PC-9 (cell line): ENCODE results near the gene ADGRB3. TPM values are rescaled to one million over a fixed set of nuclear protein-coding genes. Genes with fewer than 3 reads are reported as not detected.

Experiments used
- BruUV-seq: library from RNA; stranded (reverse); fragments of 400-500 nt; replicated peaks from 2 replicates; lab custom pipeline; 2021; lab: Mats Ljungman, UMichigan
- CTCF ChIA-PET: fragments of 300-600 bp; sonication (Branson Sonifier 250); formaldehyde crosslinking; loops from one replicate; lab custom pipeline; 2022; ENCODE audit warnings: antibody characterized with exemption; lab: Charles Lee
- POLR2A ChIA-PET: fragments of 300-600 bp; sonication (Branson Sonifier 250); formaldehyde crosslinking; loops from one replicate; lab custom pipeline; 2022; ENCODE audit warnings: antibody characterized with exemption; ENCODE audit not compliant: unreplicated experiment; lab: Charles Lee
- DNase-seq, 2 experiments: peaks; one replicate each; pipeline versions ENCODE4 v3.0.0 to v3.0.0-alpha.2; 2015 to 2022; ENCODE audit warnings: mixed read lengths in 1 of 2
- H2AFZ ChIP-seq: fragments of 200-600 bp; sonication (generic); 2 replicates; pipeline ENCODE4 v1.8.1; 2017; ENCODE audit warnings: antibody characterized with exemption
- H3F3A ChIP-seq: fragments of 200-600 bp; sonication (generic); 2 replicates; pipeline ENCODE4 v1.8.1; 2017; ENCODE audit warnings: antibody characterized with exemption, mild to moderate bottlenecking, low read depth; ENCODE audit not compliant: insufficient read depth
- H3K27ac ChIP-seq: fragments of 200-600 bp; sonication (generic); 2 replicates; pipeline ENCODE4 v1.6.1; 2016; ENCODE audit warnings: mixed run types
- H3K27me3 ChIP-seq: fragments of 200-600 bp; sonication (generic); 2 replicates; pipeline ENCODE4 v1.6.1; 2016; ENCODE audit warnings: low read depth, mixed run types; ENCODE audit not compliant: insufficient read depth
- H3K36me3 ChIP-seq: fragments of 200-600 bp; sonication (generic); 2 replicates; pipeline ENCODE4 v1.6.1; 2016; ENCODE audit warnings: low read depth, mixed run types
- H3K4me1 ChIP-seq: fragments of 200-600 bp; sonication (generic); replicated peaks from 2 replicates; pipeline ENCODE4 v1.6.1; 2016; ENCODE audit warnings: mixed run types; ENCODE audit not compliant: insufficient read depth
- H3K4me2 ChIP-seq: fragments of 200-600 bp; sonication (generic); 2 replicates; pipeline ENCODE4 v1.6.1; 2017; ENCODE audit warnings: mixed run types
- H3K4me3 ChIP-seq: fragments of 200-600 bp; sonication (generic); 2 replicates; pipeline ENCODE4 v1.6.1; 2016; ENCODE audit warnings: mixed run types
- H3K79me2 ChIP-seq: fragments of 200-600 bp; sonication (generic); 2 replicates; pipeline ENCODE4 v1.6.1; 2017; ENCODE audit warnings: low read depth, mixed run types
- H3K9me2 ChIP-seq: fragments of 200-600 bp; sonication (generic); 2 replicates; pipeline ENCODE4 v1.8.1; 2017; ENCODE audit warnings: mild to moderate bottlenecking; ENCODE audit not compliant: insufficient read depth
- H3K9me3 ChIP-seq: fragments of 200-600 bp; sonication (generic); 2 replicates; pipeline ENCODE4 v1.8.1; 2016; ENCODE audit warnings: low read depth; ENCODE audit not compliant: insufficient read depth
- H4K20me1 ChIP-seq: fragments of 200-600 bp; sonication (generic); 2 replicates; pipeline ENCODE4 v1.8.1; 2017; ENCODE audit not compliant: insufficient read depth
- EZH2 ChIP-seq: fragments of 200-600 bp; sonication (generic); IDR thresholded peaks from 2 replicates; pipeline ENCODE4 v1.8.0; 2017; ENCODE audit warnings: antibody characterized with exemption, low read depth
- intact Hi-C: fragments of 100-400 bp; cut with micrococcal nuclease; formaldehyde crosslinking; loops from one replicate; pipeline ENCODE4 v1.10.0; 2022; ENCODE audit not compliant: unreplicated experiment
- total RNA-seq: library from RNA; stranded (reverse); gene quantifications from 2 replicates; pipeline ENCODE4 v1.2.3, GENCODE V29; 2021
- TF ChIP-seq, protein P1 (sequence below): fragments of 200-600 bp; sonication (generic); conservative IDR thresholded peaks from 2 replicates; pipeline ENCODE4 v1.6.1; 2017; ENCODE audit warnings: mixed run types, antibody characterized with exemption, mild to moderate bottlenecking, moderate library complexity

The ADGRB3 gene
- total RNA-seq, 1 experiment from 2014 or later, result not detected

DNA sequence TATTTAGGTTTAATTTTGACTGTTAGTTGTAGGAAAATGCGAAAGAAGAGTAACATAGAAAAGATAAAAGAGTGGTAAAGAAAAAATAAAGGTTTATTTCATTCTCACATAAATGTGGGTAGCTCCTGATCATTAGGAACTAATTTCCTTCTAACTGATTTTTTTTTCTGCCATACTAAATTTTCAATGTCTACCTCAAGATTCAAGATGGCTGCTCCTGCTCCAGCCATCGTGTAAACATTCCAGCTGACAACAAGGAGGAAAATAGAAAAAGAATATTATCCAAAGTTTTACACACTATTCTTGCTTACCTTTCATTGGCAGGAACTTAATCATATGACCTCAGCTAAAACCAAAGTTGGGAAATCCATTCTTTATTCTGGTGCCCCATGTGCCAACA, 673.5 kb downstream of the ADGRB3 start:
- Histone ChIP-seq H3K36me3 (no peaks in the 10 kb centered on the region), H3K79me2 (no peaks in the 10 kb centered on the region), H3K27me3 (no peaks in the 10 kb centered on the region), H3K4me3 (no peak overlapping the region), H3K9me3 (no peaks in the 10 kb centered on the region), H3K4me1 (no peaks in the 10 kb centered on the region), H3F3A (no peaks in the 10 kb centered on the region), H3K9me2 (no peaks in the 10 kb centered on the region), H3K27ac (no peak overlapping the region), H3K4me2 (no peak overlapping the region), H4K20me1 (no peaks in the 10 kb centered on the region), H2AFZ (no peak overlapping the region)
- intact Hi-C loops, result no loop called here
- no TSS peak for BruUV-seq
- ChIA-PET CTCF (no interaction called here), POLR2A (no interaction called here)
- no peak for DNase-seq
- no peak for TF ChIP-seq EZH2
- TF ChIP-seq, protein P1, sequence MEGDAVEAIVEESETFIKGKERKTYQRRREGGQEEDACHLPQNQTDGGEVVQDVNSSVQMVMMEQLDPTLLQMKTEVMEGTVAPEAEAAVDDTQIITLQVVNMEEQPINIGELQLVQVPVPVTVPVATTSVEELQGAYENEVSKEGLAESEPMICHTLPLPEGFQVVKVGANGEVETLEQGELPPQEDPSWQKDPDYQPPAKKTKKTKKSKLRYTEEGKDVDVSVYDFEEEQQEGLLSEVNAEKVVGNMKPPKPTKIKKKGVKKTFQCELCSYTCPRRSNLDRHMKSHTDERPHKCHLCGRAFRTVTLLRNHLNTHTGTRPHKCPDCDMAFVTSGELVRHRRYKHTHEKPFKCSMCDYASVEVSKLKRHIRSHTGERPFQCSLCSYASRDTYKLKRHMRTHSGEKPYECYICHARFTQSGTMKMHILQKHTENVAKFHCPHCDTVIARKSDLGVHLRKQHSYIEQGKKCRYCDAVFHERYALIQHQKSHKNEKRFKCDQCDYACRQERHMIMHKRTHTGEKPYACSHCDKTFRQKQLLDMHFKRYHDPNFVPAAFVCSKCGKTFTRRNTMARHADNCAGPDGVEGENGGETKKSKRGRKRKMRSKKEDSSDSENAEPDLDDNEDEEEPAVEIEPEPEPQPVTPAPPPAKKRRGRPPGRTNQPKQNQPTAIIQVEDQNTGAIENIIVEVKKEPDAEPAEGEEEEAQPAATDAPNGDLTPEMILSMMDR, result no peak

DNA sequence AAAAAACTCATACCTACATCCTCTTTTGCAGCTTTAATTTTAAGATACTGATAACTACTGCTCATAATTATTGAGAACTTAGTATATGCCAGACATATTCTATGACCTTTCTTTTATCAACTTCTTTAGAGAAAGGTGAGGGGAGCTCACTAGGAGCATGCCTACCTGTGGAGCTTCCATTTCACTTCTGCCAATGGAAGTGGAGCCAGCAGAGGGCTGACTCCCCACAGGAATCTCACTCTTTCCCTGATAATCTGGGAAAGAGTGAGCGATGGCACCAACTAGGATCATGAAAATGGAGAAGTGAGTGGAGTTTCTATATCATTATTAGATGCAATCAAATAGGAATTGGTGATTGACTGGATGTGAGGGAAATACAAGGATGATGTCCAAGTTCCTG, 676.8 kb downstream of the ADGRB3 start:
- CTCF ChIA-PET, result no interaction called here
- TF ChIP-seq EZH2, result no peak
- TF ChIP-seq, protein P1, result no peak
- no peaks in the 10 kb centered on the region for H3K9me2 ChIP-seq
- no peaks in the 10 kb centered on the region for H3K27me3 ChIP-seq
- no peak overlapping the region for H2AFZ ChIP-seq
- no peaks in the 10 kb centered on the region for H3F3A ChIP-seq
- H3K9me3 ChIP-seq, result no peaks in the 10 kb centered on the region
- no peaks in the 10 kb centered on the region for H3K36me3 ChIP-seq
- H3K4me1 ChIP-seq, result no peaks in the 10 kb centered on the region
- intact Hi-C loops, result no loop called here
- no peak for DNase-seq
- H4K20me1 ChIP-seq, result no peaks in the 10 kb centered on the region
- no peaks in the 10 kb centered on the region for H3K79me2 ChIP-seq
- POLR2A ChIA-PET, result no interaction called here
- H3K4me3 ChIP-seq, result no peak overlapping the region
- H3K4me2 ChIP-seq, result no peak overlapping the region
- H3K27ac ChIP-seq, result no peak overlapping the region
- no TSS peak for BruUV-seq

DNA sequence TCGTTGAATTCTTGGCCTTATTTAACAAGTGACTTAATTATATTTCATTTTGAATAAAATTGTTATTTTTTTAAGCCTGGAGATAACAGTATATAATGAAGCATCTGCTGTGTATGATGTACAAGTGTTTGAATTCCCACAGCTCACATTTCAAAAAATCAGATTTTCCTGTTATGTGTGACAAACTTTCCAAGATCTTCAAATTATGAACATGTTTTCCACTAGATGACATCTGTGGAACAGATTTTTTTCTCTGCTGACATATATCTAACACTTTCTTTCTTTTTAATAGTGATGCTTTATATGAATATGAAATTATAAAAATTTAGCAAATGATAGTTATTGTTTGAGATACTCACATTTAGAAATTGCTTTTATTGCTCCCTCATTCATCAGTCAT, 678.9 kb downstream of the ADGRB3 start:
- intact Hi-C loops, result no loop called here
- POLR2A ChIA-PET, result no interaction called here

More for the DNA sequence above, 678.9 kb downstream of the ADGRB3 start:
- H3K36me3 ChIP-seq, result no peaks in the 10 kb centered on the region
- CTCF ChIA-PET, result no interaction called here
- H3F3A ChIP-seq, result no peaks in the 10 kb centered on the region
- H3K4me1 ChIP-seq, result no peaks in the 10 kb centered on the region
- no peaks in the 10 kb centered on the region for H3K9me2 ChIP-seq
- H3K27me3 ChIP-seq, result no peaks in the 10 kb centered on the region
- H3K4me3 ChIP-seq, result no peak overlapping the region
- no peaks in the 10 kb centered on the region for H3K9me3 ChIP-seq
- H3K4me2 ChIP-seq, result no peak overlapping the region
- TF ChIP-seq, protein P1, result no peak
- TF ChIP-seq EZH2, result no peak
- no peak for DNase-seq
- no peaks in the 10 kb centered on the region for H3K79me2 ChIP-seq
- no peak overlapping the region for H2AFZ ChIP-seq
- H3K27ac ChIP-seq, result no peak overlapping the region
- no peaks in the 10 kb centered on the region for H4K20me1 ChIP-seq
- BruUV-seq, result no TSS peak
